GM12878 (cell line): ENCODE data around the gene GSTM2. TPM values are rescaled to one million over a fixed set of nuclear protein-coding genes. Genes with fewer than 3 reads are reported as not detected.

Experiments
- ATF2 ChIP-seq: IDR thresholded peaks from 2 replicates; pipeline ENCODE4 v1.6.1; 2012; ENCODE audit warnings: low read length, inconsistent platforms
- BCL11A ChIP-seq: IDR thresholded peaks from 2 replicates; pipeline ENCODE4 v1.6.1; 2011; ENCODE audit warnings: low read depth, low read length
- CHD1 ChIP-seq: IDR thresholded peaks from 2 replicates; pipeline ENCODE4 v1.6.1; 2012; ENCODE audit warnings: low read depth, low read length, improper control_type of control experiment
- ELK1 ChIP-seq: IDR thresholded peaks from 2 replicates; pipeline ENCODE4 v1.6.1; 2012; ENCODE audit warnings: low read depth, low read length, improper control_type of control experiment
- HCFC1 ChIP-seq: fragments of 150-350 bp; IDR thresholded peaks from 2 replicates; pipeline ENCODE4 v1.6.1; 2014; ENCODE audit warnings: low read length
- HDAC6 ChIP-seq: fragments of 200-600 bp; sonication (generic); IDR thresholded peaks from one replicate; pipeline ENCODE4 v1.8.0; 2017; ENCODE audit warnings: antibody characterized with exemption; ENCODE audit not compliant: unreplicated experiment
- KAT2A ChIP-seq: conservative IDR thresholded peaks from 2 replicates; pipeline ENCODE4 v1.6.1; 2011; ENCODE audit warnings: low read depth, low read length; ENCODE audit not compliant: control insufficient read depth
- KLF5 ChIP-seq: fragments of 450-650 bp; IDR thresholded peaks from 2 replicates; pipeline ENCODE4 v1.6.1; 2014; ENCODE audit warnings: mild to moderate bottlenecking; ENCODE audit not compliant: partially characterized antibody
- MLLT1 ChIP-seq: fragments of 450-650 bp; IDR thresholded peaks from 2 replicates; pipeline ENCODE4 v1.6.1; 2016; ENCODE audit warnings: mild to moderate bottlenecking
- MTA2 ChIP-seq: fragments of 450-650 bp; IDR thresholded peaks from 2 replicates; pipeline ENCODE4 v1.6.1; 2016; ENCODE audit warnings: low read depth, mild to moderate bottlenecking, moderate library complexity
- NFXL1 ChIP-seq: fragments of 450-650 bp; IDR thresholded peaks from 2 replicates; pipeline ENCODE4 v1.6.1; 2017; ENCODE audit warnings: antibody characterized with exemption, mild to moderate bottlenecking, borderline replicate concordance
- NKRF ChIP-seq: fragments of 450-650 bp; conservative IDR thresholded peaks from 2 replicates; pipeline ENCODE4 v1.6.1; 2017; ENCODE audit warnings: mild to moderate bottlenecking, moderate library complexity
- NR2C1 ChIP-seq: fragments of 450-650 bp; IDR thresholded peaks from 2 replicates; pipeline ENCODE4 v1.6.1; 2017; ENCODE audit warnings: antibody characterized with exemption, mild to moderate bottlenecking, moderate library complexity
- PKNOX1 ChIP-seq: fragments of 450-650 bp; IDR thresholded peaks from 2 replicates; pipeline ENCODE4 v1.6.1; 2016; ENCODE audit warnings: mild to moderate bottlenecking
- POLR2AphosphoS2 ChIP-seq: IDR thresholded peaks from 2 replicates; pipeline ENCODE4 v1.6.1; 2011; ENCODE audit warnings: low read depth, mild to moderate bottlenecking, low read length, improper control_type of control experiment, moderate library complexity
- RELA ChIP-seq: fragments of 450-650 bp; IDR thresholded peaks from 2 replicates; pipeline ENCODE4 v1.8.0; 2014; ENCODE audit warnings: borderline replicate concordance; ENCODE audit not compliant: partially characterized antibody
- RELB ChIP-seq: fragments of 450-650 bp; IDR thresholded peaks from 2 replicates; pipeline ENCODE4 v1.6.1; 2017; ENCODE audit warnings: low read depth, mild to moderate bottlenecking, moderate library complexity
- SPI1 ChIP-seq: IDR thresholded peaks from 2 replicates; pipeline ENCODE4 v1.6.1; 2011; ENCODE audit warnings: low read depth, mild to moderate bottlenecking, low read length, moderate library complexity, borderline replicate concordance; ENCODE audit not compliant: insufficient read depth
- STAT1 ChIP-seq: fragments of 450-650 bp; conservative IDR thresholded peaks from 2 replicates; pipeline ENCODE4 v1.6.1; 2014; ENCODE audit warnings: antibody characterized with exemption, mild to moderate bottlenecking
- ZBED1 ChIP-seq: IDR thresholded peaks from 2 replicates; pipeline ENCODE4 v1.6.1; 2016; ENCODE audit warnings: borderline replicate concordance
- ZNF274 ChIP-seq: IDR thresholded peaks from one replicate; pipeline ENCODE4 v1.8.0; 2011; ENCODE audit not compliant: insufficient read length, insufficient read depth
- ZZZ3 ChIP-seq: IDR thresholded peaks from 2 replicates; pipeline ENCODE4 v1.6.1; 2011; ENCODE audit warnings: low read depth; ENCODE audit not compliant: control insufficient read depth, insufficient read length
- polyA plus RNA-seq, 11 experiments: library from polyadenylated mRNA; depleted of rRNA in 4 of 11; unstranded in 6 of 11; stranded (reverse) in 5 of 11; fragments of >200 nt; fragmentation: Nextera tagmentation in 4 of 11; fragmentation: Illumina TruSeq in 1 of 11; extraction: Ambion mirVana in 4 of 11; extraction: Trizol in 1 of 11; gene quantifications; 1 replicate in 1 of 11; 2 replicates in 10 of 11; pipeline versions ENCODE4 v1.2.1 to v1.2.3, GENCODE V29; 2011 to 2016; ENCODE audit warnings: inconsistent platforms in 2 of 11, missing spikeins in 2 of 11, low read depth in 1 of 11
- total RNA-seq, 4 experiments: library from RNA; depleted of rRNA in 3 of 4; stranded (reverse); fragments of >200 nt in 3 of 4; fragmentation: Illumina TruSeq in 1 of 4; extraction: Trizol in 1 of 4; gene quantifications; 2 replicates each; pipeline versions ENCODE4 v1.2.1 to v1.2.3, GENCODE V29; 2013 to 2021

Gene GSTM2
- total and polyA plus RNA-seq, 10 of the 15 experiments (the other 5 are each of a cell fraction or from before 2014, with no cell fraction given): 8.3 to 32.3 (median 20.2) TPM

GRCh38 chr1:109619576-109620400, 48.1 kb upstream of the GSTM2 start, which contains the start of the genes AMPD2 and GNAT2 (continued):
- TF ChIP-seq BCL11A (no peak), MTA2 (no peak), CHD1 (no peak), NFXL1 (no peak), KAT2A (no peak), NKRF (peak; percentile 68), MLLT1 (no peak), ZBED1 (no peak), STAT1 (no peak), PKNOX1 (peak; percentile 65), ZNF274 (no peak), ATF2 (no peak), NR2C1 (no peak), HCFC1 (no peak), ELK1 (no peak; the same call in 1 of the 2 replicates), RELA (no peak), KLF5 (peak; percentile 54), ZZZ3 (no peak), RELB (peak; percentile 47; the same call in 1 of the 2 replicates), POLR2AphosphoS2 (no peak), SPI1 (peak; percentile 30; the same call in 1 of the 2 replicates), HDAC6 (no peak)
